HepG2 (cell line): Measurements from ENCODE around the gene ROM1. TPM values are rescaled to one million over a fixed set of nuclear protein-coding genes. Genes with fewer than 3 reads are reported as not detected.

Experiments
- ATRX ChIP-seq: sonication (generic); formaldehyde crosslinking; IDR thresholded peaks from 2 replicates; pipeline ENCODE4 v1.4.0; 2020; ENCODE audit warnings: missing genetic modification reagents, borderline replicate concordance
- BCL3 ChIP-seq: sonication (generic); formaldehyde crosslinking; IDR thresholded peaks from 2 replicates; pipeline ENCODE4 v1.5.1; 2020; ENCODE audit warnings: mild to moderate bottlenecking, missing genetic modification reagents, moderate library complexity
- ELK4 ChIP-seq: sonication (generic); formaldehyde crosslinking; IDR thresholded peaks from 2 replicates; pipeline ENCODE4 v1.9.0; 2021; ENCODE audit warnings: missing genetic modification reagents, borderline replicate concordance
- IRF9 ChIP-seq: sonication (generic); formaldehyde crosslinking; IDR thresholded peaks from 2 replicates; pipeline ENCODE4 v1.8.0; 2022; ENCODE audit warnings: missing genetic modification reagents, mild to moderate bottlenecking, borderline replicate concordance
- YY1 ChIP-seq: IDR thresholded peaks from 2 replicates; pipeline ENCODE4 v1.6.1; 2011; ENCODE audit warnings: low read length, low read depth, moderate library complexity, mild to moderate bottlenecking; ENCODE audit not compliant: insufficient read depth, insufficient replicate concordance
- ZBTB42 ChIP-seq: sonication (generic); formaldehyde crosslinking; IDR thresholded peaks from 2 replicates; pipeline ENCODE4 v1.5.0; 2020; ENCODE audit warnings: mild to moderate bottlenecking, missing genetic modification reagents
- ZFP36L1 ChIP-seq: sonication (generic); formaldehyde crosslinking; IDR thresholded peaks from 2 replicates; pipeline ENCODE4 v1.8.0; 2022; ENCODE audit warnings: mild to moderate bottlenecking, missing genetic modification reagents, moderate library complexity
- ZFP37 ChIP-seq: sonication (generic); formaldehyde crosslinking; IDR thresholded peaks from 2 replicates; pipeline ENCODE4 v1.4.0; 2020; ENCODE audit warnings: missing genetic modification reagents, borderline replicate concordance
- ZNF18 ChIP-seq: sonication (generic); formaldehyde crosslinking; IDR thresholded peaks from 2 replicates; pipeline ENCODE4 v1.8.0; 2022; ENCODE audit warnings: mild to moderate bottlenecking, missing genetic modification reagents; ENCODE audit not compliant: insufficient replicate concordance
- ZNF230 ChIP-seq: sonication (generic); formaldehyde crosslinking; IDR thresholded peaks from 2 replicates; pipeline ENCODE4 v1.4.0; 2020; ENCODE audit warnings: mild to moderate bottlenecking, missing genetic modification reagents
- ZNF383 ChIP-seq: sonication (generic); formaldehyde crosslinking; IDR thresholded peaks from 2 replicates; pipeline ENCODE4 v1.4.0; 2020; ENCODE audit warnings: missing genetic modification reagents, mild to moderate bottlenecking, borderline replicate concordance
- ZNF691 ChIP-seq: sonication (generic); formaldehyde crosslinking; IDR thresholded peaks from 2 replicates; pipeline ENCODE4 v1.4.0; 2020; ENCODE audit warnings: missing genetic modification reagents, low read depth, mild to moderate bottlenecking, borderline replicate concordance
- ZNF704 ChIP-seq: sonication (generic); formaldehyde crosslinking; IDR thresholded peaks from 2 replicates; pipeline ENCODE4 v1.8.1; 2023; ENCODE audit warnings: mild to moderate bottlenecking, inconsistent platforms, moderate library complexity, missing genetic modification reagents, borderline replicate concordance
- ZNF710 ChIP-seq: sonication (generic); formaldehyde crosslinking; IDR thresholded peaks from 2 replicates; pipeline ENCODE4 v1.5.0; 2020; ENCODE audit warnings: mild to moderate bottlenecking, missing genetic modification reagents, borderline replicate concordance
- polyA plus RNA-seq, 8 experiments: library from polyadenylated mRNA; depleted of rRNA in 3 of 8; stranded (reverse) in 7 of 8; unstranded in 1 of 8; fragments of >200 nt; fragmentation: Illumina TruSeq in 4 of 8; extraction: Trizol in 4 of 8; gene quantifications; 2 replicates each; pipeline versions ENCODE4 v1.2.1 to v1.2.3, GENCODE V29; 2011 to 2016; ENCODE audit warnings: low read depth in 4 of 8, missing spikeins in 1 of 8, mixed read lengths in 1 of 8; ENCODE audit not compliant: insufficient read depth in 1 of 8
- total RNA-seq, 5 experiments: library from RNA; depleted of rRNA; stranded (reverse); fragments of >200 nt; fragmentation: Illumina TruSeq; extraction: Trizol; gene quantifications; 2 replicates each; pipeline ENCODE4 v1.2.3, GENCODE V29; 2016; ENCODE audit warnings: low read depth in 1 of 5

The ROM1 gene
- total and polyA plus RNA-seq, 2 of the 13 experiments (the other 11 are each of a cell fraction or from before 2014, with no cell fraction given): 1.2 to 2.4 TPM

- peak; percentile 11; the same call in 1 of the 2 replicates for TF ChIP-seq ZBTB42 (CRISPR knock-in tag)
- TF ChIP-seq ZNF230: 0 out of 2 replicates have a peak, but pooled peaks have one; percentile 76
- TF ChIP-seq ZNF704 (CRISPR knock-in tag): peak; percentile 52; the same call in 1 of the 2 replicates
- TF ChIP-seq YY1: no peak
- TF ChIP-seq ATRX (CRISPR knock-in tag): no peak
- 0 out of 2 replicates have a peak, but pooled peaks have one; percentile 8 for TF ChIP-seq ZFP36L1 (CRISPR knock-in tag)
- peak; percentile 49 for TF ChIP-seq ZNF18 (CRISPR knock-in tag)
- TF ChIP-seq ZNF691 (CRISPR knock-in tag): peak; percentile 47; the same call in 1 of the 2 replicates
- TF ChIP-seq ZNF383 (CRISPR knock-in tag): 0 out of 2 replicates have a peak, but pooled peaks have one; percentile 40
- 0 out of 2 replicates have a peak, but pooled peaks have one; percentile 11 for TF ChIP-seq ZNF710 (CRISPR knock-in tag)
- TF ChIP-seq IRF9 (CRISPR knock-in tag): 0 out of 2 replicates have a peak, but pooled peaks have one; percentile 65
- TF ChIP-seq ELK4: 0 out of 2 replicates have a peak, but pooled peaks have one; percentile 32
- TF ChIP-seq BCL3: peak; percentile 33; the same call in 1 of the 2 replicates
- TF ChIP-seq ZFP37 (CRISPR knock-in tag): peak; percentile 79; the same call in 1 of the 2 replicates
These were observed 38.5 kb upstream of the ROM1 start (continued) for GRCh38 chr11:62574363-62575071.
